HPDE6-E6E7 (cell line): ENCODE data around the gene FXYD4.
"Not testable (repeated sequence)": the region's sequence is repeated elsewhere in the genome, so short reads cannot be mapped to it uniquely, and the experiment has no call there.

Experiments
- DNase-seq: peaks from one replicate; pipeline ENCODE4 v3.0.0; 2011; ENCODE audit warnings: missing footprints; ENCODE audit errors: extremely low spot score

FXYD4 gene

GRCh38 chr10:43371418-43371817 lies at the start of gene FXYD4:
TSS of gene FXYD4 (plus strand) at chr10:43371636. CDS start at chr10:43373747, 2,111 bp downstream.
- DNase-seq = no peak

GRCh38 chr10:43322331-43322730 lies 49.1 kb upstream of the FXYD4 start:
- no peak for DNase-seq

- peak; percentile 81 for DNase-seq
These were observed 48.7 kb upstream of the FXYD4 start for GRCh38 chr10:43322769-43323168.

- no peak for DNase-seq
These were observed 48.2 kb upstream of the FXYD4 start for GRCh38 chr10:43323245-43323644.

GRCh38 chr10:43324876-43325275 lies 46.6 kb upstream of the FXYD4 start:
- no peak for DNase-seq

GRCh38 chr10:43327171-43327570 lies 44.3 kb upstream of the FXYD4 start:
- no peak for DNase-seq

GRCh38 chr10:43327986-43328385 lies 43.5 kb upstream of the FXYD4 start:
- DNase-seq = no peak

GRCh38 chr10:43328810-43329209 lies 42.6 kb upstream of the FXYD4 start:
- not testable (repeated sequence) for DNase-seq

GRCh38 chr10:43329246-43329885 lies 42.1 kb upstream of the FXYD4 start:
- not testable (repeated sequence) for DNase-seq

- DNase-seq = not testable (repeated sequence)
These were observed 41.2 kb upstream of the FXYD4 start for GRCh38 chr10:43330049-43330823.

GRCh38 chr10:43330824-43331127 lies 40.7 kb upstream of the FXYD4 start:
- DNase-seq = not testable (repeated sequence)

GRCh38 chr10:43333653-43334052 lies 37.8 kb upstream of the FXYD4 start:
- DNase-seq = no peak

GRCh38 chr10:43336061-43336460 lies 35.4 kb upstream of the FXYD4 start:
- no peak for DNase-seq

GRCh38 chr10:43336641-43337318 lies 34.7 kb upstream of the FXYD4 start:
- peak; percentile 51 for DNase-seq

GRCh38 chr10:43337536-43337935 lies 33.9 kb upstream of the FXYD4 start:
- not testable (repeated sequence) for DNase-seq

- DNase-seq = no peak
These were observed 33.3 kb upstream of the FXYD4 start for GRCh38 chr10:43338117-43338516.

- DNase-seq = no peak
These were observed 32.3 kb upstream of the FXYD4 start for GRCh38 chr10:43339136-43339535.

- DNase-seq = no peak
These were observed 31.3 kb upstream of the FXYD4 start for GRCh38 chr10:43340101-43340500.

GRCh38 chr10:43340619-43341018 lies 30.8 kb upstream of the FXYD4 start:
- DNase-seq = peak; percentile 91

- no peak for DNase-seq
These were observed 30.0 kb upstream of the FXYD4 start for GRCh38 chr10:43341450-43341849.

- DNase-seq = no peak
These were observed 28.9 kb upstream of the FXYD4 start for GRCh38 chr10:43342279-43343125.

- DNase-seq = no peak
These were observed 28.3 kb upstream of the FXYD4 start for GRCh38 chr10:43343126-43343525.
